Eye (tissue), 1 donor: ENCODE results near the gene USP9X.
A peak's percentile ranks its signal among the peaks of the same experiment; 100 is the strongest.
"Not testable (repeated sequence)": the region's sequence is repeated elsewhere in the genome, so short reads cannot be mapped to it uniquely, and the experiment has no call there.

Experiments
- DNase-seq: peaks from one replicate; pipeline ENCODE4 v3.0.0-alpha.2; 2015

USP9X gene

GRCh38 chrX:41087201-41087600, 2.0 kb downstream of the USP9X start:
- DNase-seq: peak; percentile 27

- no peak for DNase-seq
These were observed 5.5 kb downstream of the USP9X start for GRCh38 chrX:41090568-41091238.

GRCh38 chrX:41092776-41093175, 7.5 kb downstream of the USP9X start:
- no peak for DNase-seq

GRCh38 chrX:41095174-41095573, 9.9 kb downstream of the USP9X start:
- DNase-seq: no peak

- no peak for DNase-seq
These were observed 10.7 kb downstream of the USP9X start for GRCh38 chrX:41095908-41096307.

- no peak for DNase-seq
These were observed 11.2 kb downstream of the USP9X start for GRCh38 chrX:41096339-41096955.

GRCh38 chrX:41097326-41097725, 12.1 kb downstream of the USP9X start:
- DNase-seq: no peak

GRCh38 chrX:41100200-41100599, 15.0 kb downstream of the USP9X start:
- DNase-seq: no peak

GRCh38 chrX:41100819-41101218, 15.6 kb downstream of the USP9X start:
- no peak for DNase-seq

- no peak for DNase-seq
These were observed 19.8 kb downstream of the USP9X start for GRCh38 chrX:41105005-41105404.

GRCh38 chrX:41106257-41106656, 21.0 kb downstream of the USP9X start:
- not testable (repeated sequence) for DNase-seq

- no peak for DNase-seq
These were observed 22.8 kb downstream of the USP9X start for GRCh38 chrX:41108007-41108406.

GRCh38 chrX:41108463-41109205, 23.4 kb downstream of the USP9X start:
- no peak for DNase-seq

- DNase-seq: no peak
These were observed 25.8 kb downstream of the USP9X start for GRCh38 chrX:41110801-41111625.

GRCh38 chrX:41115104-41115425, 29.8 kb downstream of the USP9X start:
- DNase-seq: peak; percentile 64

GRCh38 chrX:41116948-41117347, 31.7 kb downstream of the USP9X start:
- no peak for DNase-seq

GRCh38 chrX:41118156-41118555, 32.9 kb downstream of the USP9X start:
- DNase-seq: no peak

- no peak for DNase-seq
These were observed 34.6 kb downstream of the USP9X start for GRCh38 chrX:41119803-41120202.

GRCh38 chrX:41121766-41122165, 36.5 kb downstream of the USP9X start:
- no peak for DNase-seq

GRCh38 chrX:41122664-41123257, 37.5 kb downstream of the USP9X start:
- no peak for DNase-seq

- DNase-seq: no peak
These were observed 42.4 kb downstream of the USP9X start for GRCh38 chrX:41127477-41128192.

- no peak for DNase-seq
These were observed 43.7 kb downstream of the USP9X start for GRCh38 chrX:41128955-41129354.
